Chondrocyte (in vitro differentiated cells): ENCODE results near the gene COBL. TPM values are rescaled to one million over a fixed set of nuclear protein-coding genes. Genes with fewer than 3 reads are reported as not detected.

ENCODE experiments used
- DNase-seq: peaks from one replicate; pipeline ENCODE4 v3.0.0; 2021; ENCODE audit warnings: mixed read lengths, low spot score
- H3K27ac Mint-ChIP-seq: one replicate; pipeline ENCODE4 v1.8.0; 2021; ENCODE audit warnings: mild to moderate bottlenecking, moderate library complexity, mixed read lengths; ENCODE audit not compliant: unreplicated experiment
- H3K27me3 Mint-ChIP-seq: 2 replicates; pipeline ENCODE4 v1.8.0; 2021; ENCODE audit warnings: low read depth, mixed read lengths
- H3K36me3 Mint-ChIP-seq: 2 replicates; pipeline ENCODE4 v1.8.0; 2021; ENCODE audit warnings: low read depth, mixed read lengths
- H3K4me1 Mint-ChIP-seq: 2 replicates; pipeline ENCODE4 v1.8.0; 2021; ENCODE audit warnings: low read depth, mild to moderate bottlenecking, mixed read lengths
- H3K4me3 Mint-ChIP-seq: one replicate; pipeline ENCODE4 v1.8.0; 2021; ENCODE audit warnings: mild to moderate bottlenecking, moderate library complexity, mixed read lengths; ENCODE audit not compliant: unreplicated experiment
- H3K9me3 Mint-ChIP-seq: 2 replicates; pipeline ENCODE4 v1.8.0; 2021; ENCODE audit warnings: low read depth, mixed read lengths
- CTCF ChIP-seq: fragments of 200-600 bp; sonication (generic); IDR thresholded peaks from 2 replicates; pipeline ENCODE4 v1.5.0; 2021; ENCODE audit warnings: antibody characterized with exemption, mild to moderate bottlenecking, moderate library complexity
- total RNA-seq: library from RNA; stranded (reverse); gene quantifications from 3 replicates; pipeline ENCODE4 v1.2.1, GENCODE V29; 2021

Gene COBL
- total RNA-seq, 1 donor from 2014 or later = 0.17 TPM

DNA sequence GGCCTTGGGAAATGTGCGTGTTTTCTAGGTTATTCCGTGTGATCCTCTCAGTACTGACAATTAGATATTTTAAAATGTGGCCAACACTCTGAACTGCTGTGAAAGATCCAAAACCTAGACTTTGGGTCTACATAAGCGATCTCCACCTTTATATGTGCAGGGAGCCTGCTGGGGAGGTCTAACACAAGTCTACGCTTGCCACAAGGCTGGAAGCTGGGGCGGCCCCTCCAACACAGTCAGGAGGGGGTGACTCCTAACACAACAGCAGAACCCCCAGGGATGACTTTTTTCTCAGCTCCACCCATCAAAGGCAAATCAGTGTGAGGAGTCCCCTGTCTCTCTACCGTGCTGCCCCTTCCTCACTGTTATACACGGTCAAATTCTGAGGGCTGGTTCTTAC, 202.6 kb downstream of the COBL start:
- Mint-ChIP-seq H3K9me3 (peaks cover 22% of the 10 kb centered on the region), H3K27me3 (peaks cover 6% of the 10 kb centered on the region), H3K4me3 (no peak overlapping the region), H3K36me3 (peaks cover 2% of the 10 kb centered on the region), H3K27ac (no peak overlapping the region), H3K4me1 (no peaks in the 10 kb centered on the region)
- TF ChIP-seq CTCF = no peak
- DNase-seq = no peak

DNA sequence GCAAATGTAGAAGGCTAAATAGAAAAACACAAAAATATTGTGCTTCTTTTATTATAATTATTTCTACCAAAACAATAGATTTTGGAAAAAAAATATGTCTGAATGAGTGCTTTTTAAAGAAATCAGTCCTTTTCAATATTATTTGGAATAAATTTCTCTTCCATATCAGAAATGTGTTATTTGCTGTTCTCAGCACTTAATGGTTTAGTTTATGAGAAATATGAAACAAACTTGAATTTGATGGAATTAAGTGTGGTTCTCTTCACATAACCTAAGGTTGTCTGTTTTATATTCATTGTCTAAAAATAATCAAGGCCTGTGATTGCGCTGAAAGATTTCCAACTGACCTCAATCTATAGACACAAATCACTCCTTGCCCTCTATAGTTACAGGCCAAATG, 203.0 kb downstream of the COBL start:
- Mint-ChIP-seq H3K36me3 (peaks cover 2% of the 10 kb centered on the region), H3K9me3 (peaks cover 22% of the 10 kb centered on the region), H3K27me3 (peaks cover 7% of the 10 kb centered on the region), H3K4me3 (no peak overlapping the region), H3K4me1 (no peaks in the 10 kb centered on the region), H3K27ac (no peak overlapping the region)
- TF ChIP-seq CTCF = no peak
- DNase-seq = no peak

DNA sequence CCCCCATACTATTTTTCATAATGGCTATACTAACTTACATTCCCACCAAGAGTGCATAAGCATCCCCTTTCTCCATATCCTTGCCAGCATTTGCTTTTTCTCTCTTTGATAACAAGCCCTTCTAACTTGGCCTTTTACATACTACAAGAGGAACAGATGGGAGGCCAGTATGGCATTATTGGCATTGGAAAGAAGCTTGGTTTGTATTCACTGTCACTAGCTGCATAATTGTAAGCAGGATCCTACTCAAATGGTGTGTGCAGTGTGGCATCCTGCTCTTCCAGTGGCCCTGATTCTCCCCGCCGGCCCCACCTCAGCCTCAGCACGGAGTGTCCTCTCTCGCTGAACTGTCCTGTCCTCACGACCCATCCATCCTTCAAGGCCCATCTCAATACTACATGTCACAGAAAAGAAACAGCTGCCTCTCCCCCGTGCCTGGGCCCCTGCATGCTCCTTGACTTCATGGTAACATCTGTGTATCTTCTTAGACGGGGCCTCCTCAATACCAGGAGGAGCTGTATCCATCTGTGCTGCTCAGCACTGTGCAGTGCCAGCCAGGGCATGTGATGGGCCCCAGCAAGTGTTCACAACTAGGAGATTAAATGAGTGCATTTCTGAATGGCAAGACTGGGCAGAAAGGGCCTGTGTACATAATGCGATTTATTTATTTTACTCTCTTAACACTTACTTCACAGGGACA, 205.2 kb downstream of the COBL start:
- Mint-ChIP-seq H3K9me3 (peaks cover 18% of the 10 kb centered on the region), H3K27ac (no peak overlapping the region), H3K27me3 (peaks cover 12% of the 10 kb centered on the region), H3K4me1 (no peaks in the 10 kb centered on the region), H3K4me3 (no peak overlapping the region), H3K36me3 (peaks cover 2% of the 10 kb centered on the region)
- no peak for TF ChIP-seq CTCF
- DNase-seq = no peak

- no peak overlapping the region for H3K4me3 Mint-ChIP-seq
- no peak for DNase-seq
- TF ChIP-seq CTCF = no peak
- H3K27ac Mint-ChIP-seq = no peak overlapping the region
- H3K27me3 Mint-ChIP-seq = peaks cover 12% of the 10 kb centered on the region
- H3K4me1 Mint-ChIP-seq = peaks cover under 1% of the 10 kb centered on the region
- H3K36me3 Mint-ChIP-seq = no peaks in the 10 kb centered on the region
- H3K9me3 Mint-ChIP-seq = no peaks in the 10 kb centered on the region
Measured at GRCh38 chr7:51108134-51108533, 208.5 kb downstream of the COBL start.

GRCh38 chr7:51104278-51104677, 212.3 kb downstream of the COBL start:
- Mint-ChIP-seq H3K27ac (no peak overlapping the region), H3K4me1 (peaks cover 8% of the 10 kb centered on the region), H3K4me3 (no peak overlapping the region), H3K27me3 (peaks cover 9% of the 10 kb centered on the region), H3K9me3 (no peaks in the 10 kb centered on the region), H3K36me3 (no peaks in the 10 kb centered on the region)
- TF ChIP-seq CTCF = no peak
- no peak for DNase-seq
